ENCODE data around the gene ZNF423.

Gene ZNF423

DNA sequence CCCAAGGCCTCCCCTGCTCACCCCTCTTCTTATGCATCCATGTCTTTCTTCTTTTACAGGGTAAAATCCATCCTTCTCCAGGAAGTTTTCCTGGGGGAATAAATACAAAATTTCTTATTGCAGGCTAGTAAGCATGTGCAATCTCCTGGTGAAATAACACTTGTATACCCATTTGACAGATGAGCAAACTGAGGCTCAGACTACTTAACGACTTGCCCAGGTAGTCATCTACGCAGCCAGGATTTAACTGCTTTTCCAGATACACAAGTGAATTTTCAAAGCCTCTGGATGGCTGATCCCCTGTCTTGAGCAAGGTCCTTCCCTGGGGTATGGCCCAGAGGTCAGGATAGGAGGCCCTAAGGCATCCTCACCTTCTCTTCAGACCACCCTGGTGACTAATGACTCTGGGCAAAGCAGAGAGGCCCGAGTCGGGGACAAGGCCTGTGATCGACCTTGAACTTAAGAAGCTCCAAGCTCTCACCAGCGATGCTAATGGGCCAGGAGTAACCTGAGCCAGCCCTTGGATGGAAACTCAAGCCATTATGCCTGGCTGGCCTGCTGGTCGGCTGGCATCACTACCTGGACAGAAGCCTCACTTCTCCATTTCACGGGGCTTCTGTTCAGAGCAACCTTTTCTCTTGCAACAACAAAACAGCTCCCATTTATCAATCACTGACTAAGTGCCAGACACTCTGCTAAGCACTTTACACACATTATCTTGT is 33.1 kb downstream of the ZNF423 start:
- DNase-seq = no peak

DNA sequence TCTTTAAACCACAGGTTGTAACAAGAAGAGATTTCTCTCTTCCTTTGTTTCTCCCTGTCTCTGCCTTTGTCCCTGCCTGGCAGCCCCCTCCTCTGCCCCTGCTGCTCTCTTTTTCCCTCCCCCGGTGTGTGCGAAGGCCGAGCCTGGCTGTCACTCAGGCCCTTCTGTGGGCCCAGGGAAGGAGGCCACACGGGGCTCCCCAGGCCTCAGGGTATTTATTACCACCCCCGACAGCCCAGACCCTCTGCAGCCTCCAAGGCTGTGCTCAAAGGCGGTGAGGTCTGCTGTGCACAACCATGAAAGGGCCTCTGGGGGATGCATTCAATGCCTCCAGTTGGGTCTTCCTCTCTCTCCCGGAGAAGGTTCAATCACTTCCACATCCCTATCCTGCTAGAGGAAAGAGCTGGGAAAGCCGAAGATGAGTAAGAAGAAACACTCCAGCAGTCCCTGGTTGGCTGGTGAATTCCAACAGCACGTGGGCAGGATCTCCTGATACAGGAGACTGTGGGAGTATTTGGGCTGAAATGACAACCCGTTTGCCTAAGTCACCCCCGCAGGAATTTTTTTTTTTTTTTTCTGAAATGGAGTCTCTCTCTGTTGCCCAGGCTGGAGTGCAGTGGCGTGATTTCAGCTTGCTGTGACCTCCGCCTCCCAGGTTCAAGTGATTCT is 34.2 kb downstream of the ZNF423 start:
- DNase-seq = no peak

DNA sequence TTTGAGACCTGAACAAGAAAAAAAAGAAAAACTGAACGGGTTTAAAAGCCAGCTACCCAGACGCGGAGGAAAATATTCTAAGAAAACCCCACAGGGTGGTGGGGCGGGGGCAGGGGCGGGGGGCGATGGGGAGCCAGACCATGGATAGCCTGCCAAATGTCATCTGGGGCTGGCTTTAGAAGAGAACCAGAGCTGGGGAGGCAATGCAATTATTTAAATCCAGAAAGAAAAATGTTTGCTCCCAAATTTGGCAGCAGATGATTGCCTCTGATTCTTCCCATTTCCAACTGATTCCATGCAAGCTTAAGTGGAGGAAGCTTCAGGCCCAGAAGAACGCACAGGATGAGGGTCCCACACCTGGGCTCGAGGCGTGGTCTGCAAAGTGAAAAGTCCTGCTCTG is 34.8 kb downstream of the ZNF423 start:
- DNase-seq = no peak

DNA sequence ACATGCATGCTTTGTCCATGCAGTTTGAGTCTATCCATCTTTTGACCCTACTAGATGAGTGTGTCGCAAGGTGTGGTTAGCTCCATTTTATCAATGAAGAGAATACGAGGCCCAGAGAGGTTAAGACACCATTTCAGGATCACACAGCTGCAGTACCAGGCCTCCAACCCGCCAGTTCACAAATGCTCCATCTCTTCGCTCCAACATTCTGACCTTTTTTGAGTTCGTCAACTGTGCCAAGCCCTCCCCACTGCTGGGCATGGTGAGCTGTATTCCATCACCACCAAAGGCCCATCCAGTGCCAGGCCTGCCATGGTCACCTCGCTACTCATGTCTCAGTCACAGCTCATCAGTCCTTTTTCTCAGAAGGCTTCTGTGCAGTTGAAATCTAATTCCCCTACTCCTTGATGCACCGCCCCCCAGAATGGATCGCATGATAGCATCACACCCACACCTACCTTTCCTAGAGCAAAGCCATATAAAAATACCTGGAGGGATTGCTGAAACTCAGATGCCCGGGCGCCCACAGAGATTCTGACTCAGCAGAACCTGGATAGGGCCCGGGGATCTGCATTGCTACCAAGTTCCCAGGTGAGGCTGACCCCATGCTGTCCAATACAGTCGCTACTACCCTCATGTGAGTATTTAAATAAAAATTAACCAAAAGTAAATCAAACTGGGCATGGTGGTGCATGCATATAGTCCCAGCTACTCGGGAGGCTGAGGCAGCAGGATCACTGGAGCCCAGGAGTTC is 38.0 kb downstream of the ZNF423 start:
- DNase-seq = no peak

DNA sequence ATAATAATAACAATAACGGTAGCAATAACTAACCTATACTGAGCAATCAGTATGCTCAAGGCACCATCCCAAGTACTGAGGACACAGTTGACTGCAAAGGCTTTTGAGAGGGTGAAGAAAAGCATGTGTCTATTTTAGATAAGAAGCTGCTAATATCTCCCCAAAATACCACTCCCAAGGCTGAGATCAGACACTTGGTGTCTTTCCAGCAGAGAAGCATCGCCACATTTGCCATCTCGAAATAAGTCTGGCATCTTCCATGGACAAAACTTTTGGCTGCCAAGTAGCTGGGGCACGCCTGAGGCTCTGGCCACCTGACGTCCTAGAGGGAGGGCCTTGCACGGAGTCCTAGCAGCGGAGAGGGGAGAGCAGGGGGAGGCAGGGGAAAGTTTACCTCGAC is 39.0 kb downstream of the ZNF423 start:
- no peak for DNase-seq

DNA sequence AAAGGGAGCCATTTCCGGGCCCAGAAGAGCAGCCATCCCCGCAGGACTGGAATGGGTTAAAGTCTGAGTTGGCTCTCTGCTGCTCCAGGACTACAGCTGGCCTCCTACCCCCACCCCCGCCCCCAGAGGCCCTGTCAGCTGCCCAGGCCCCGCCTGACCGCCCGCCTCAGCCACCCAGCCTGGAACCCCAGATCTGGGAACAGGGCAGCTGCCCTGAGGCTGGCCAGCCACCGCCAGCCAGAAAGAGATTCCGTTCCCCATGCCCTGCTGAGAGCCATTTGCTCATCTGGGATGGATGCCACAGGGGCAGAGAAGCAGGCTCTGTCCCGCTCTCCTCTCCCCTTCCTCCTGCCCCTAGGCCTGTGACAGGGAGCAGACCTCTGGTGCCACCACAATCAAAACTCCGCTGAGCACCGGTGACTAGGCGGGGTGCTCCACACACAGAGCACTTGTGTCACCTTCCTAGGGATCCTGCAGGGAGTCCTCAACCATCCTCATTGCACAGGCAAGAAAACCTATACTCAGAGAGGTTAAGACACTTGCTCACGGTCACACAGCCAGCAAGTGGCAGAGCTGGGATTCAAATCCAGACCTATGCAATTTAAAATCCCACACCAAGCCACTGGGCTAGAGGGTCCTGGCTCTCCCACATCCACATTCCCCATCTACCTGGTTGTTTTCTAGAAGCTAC is 44.1 kb downstream of the ZNF423 start:
- no peak for DNase-seq

DNA sequence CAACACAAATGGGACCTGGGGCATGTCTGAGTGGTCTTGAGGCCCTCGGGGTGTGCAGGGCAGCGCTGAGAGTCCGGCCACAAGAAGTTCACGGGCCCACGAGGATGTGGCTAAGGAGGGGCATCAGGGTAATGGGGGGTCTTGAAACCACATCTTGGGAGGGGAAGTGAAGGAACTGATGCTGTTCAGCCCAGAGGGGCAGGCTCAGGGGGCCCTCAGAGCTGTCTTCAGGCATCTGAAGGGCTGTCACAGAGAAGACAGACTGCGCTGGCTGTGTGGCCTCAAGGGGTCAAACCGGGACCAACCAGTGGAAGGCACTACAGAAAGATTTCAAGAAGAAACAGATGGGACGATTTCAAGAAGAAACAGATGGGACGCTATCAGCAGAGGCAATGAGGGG is 45.1 kb downstream of the ZNF423 start:
- no peak for DNase-seq

DNA sequence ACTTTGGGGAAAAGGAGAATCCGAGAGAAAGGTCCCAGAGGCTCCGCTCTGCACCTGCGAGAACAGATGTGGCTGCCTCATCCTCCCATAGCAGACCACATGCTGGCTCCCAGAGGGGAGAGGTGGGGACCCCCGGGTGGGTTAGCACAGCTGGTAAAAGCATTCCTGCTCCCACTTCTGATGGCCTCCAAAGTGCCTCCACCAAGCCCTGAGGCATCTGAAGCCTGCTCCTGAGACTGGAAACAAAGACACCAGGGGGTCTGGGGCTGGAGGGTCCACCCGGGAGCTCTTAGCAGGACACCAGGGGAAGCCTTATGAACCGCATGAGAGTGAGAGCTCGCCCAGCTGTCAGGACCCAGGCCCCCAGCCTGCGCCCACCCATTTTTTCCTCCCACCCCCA is 46.4 kb downstream of the ZNF423 start:
- DNase-seq = no peak

DNA sequence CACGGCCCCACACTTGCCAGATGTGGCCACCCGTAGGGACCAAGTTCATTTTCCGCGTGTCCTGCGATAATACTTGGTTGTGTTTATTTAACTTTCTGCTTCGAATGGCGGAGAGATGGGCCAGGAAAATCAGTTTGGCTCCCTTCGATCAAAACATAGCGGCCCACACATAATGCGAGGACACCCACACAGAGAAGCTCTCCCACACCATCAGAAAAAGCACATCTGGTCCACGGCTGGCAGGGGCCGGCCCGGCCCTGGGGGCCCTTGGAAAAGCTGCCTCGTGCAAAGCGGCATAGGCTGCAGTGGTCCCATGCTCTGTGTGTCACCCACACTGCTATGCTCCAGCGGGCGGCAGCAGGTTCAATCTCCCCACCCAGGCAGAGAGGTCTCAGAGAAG is 46.9 kb downstream of the ZNF423 start:
- no peak for DNase-seq

DNA sequence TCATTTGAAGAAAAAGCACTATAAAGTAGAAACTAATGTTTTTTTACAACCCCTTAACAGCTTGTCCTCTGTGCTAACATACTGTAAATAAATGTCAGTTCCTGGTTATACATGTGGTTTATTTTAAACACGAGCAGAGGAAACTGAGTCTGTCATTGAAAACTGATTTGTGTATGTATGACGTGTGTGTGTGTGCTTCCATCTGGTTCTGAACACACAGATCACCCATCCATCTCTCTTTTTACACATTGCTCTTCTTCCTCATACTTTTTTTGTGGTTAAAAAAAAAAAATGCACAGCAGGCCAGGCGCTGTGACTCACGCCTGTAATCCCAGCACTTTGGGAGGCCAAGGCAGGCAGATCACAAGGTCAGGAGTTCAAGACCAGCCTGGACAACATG is 49.5 kb downstream of the ZNF423 start:
- DNase-seq = no peak

DNA sequence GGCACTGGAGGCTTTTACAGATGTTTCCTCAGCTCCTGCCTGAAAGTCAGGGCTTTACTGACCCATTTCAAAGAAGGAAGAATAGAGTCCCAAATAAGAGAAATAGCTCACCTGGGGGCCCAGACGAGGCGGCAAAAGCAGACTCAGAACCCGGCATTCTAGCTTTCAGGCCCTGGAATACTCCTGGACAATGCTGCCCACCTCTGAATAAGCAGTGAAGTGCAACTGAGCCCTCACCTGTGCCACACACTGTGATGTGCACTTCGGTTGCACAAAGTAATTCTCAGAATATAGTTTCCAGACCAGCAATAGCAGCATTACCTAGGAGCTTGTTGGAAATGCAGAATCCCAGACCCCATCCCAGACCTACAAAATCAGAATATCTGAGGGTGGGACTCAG is 54.6 kb downstream of the ZNF423 start:
- DNase-seq = no peak

DNA sequence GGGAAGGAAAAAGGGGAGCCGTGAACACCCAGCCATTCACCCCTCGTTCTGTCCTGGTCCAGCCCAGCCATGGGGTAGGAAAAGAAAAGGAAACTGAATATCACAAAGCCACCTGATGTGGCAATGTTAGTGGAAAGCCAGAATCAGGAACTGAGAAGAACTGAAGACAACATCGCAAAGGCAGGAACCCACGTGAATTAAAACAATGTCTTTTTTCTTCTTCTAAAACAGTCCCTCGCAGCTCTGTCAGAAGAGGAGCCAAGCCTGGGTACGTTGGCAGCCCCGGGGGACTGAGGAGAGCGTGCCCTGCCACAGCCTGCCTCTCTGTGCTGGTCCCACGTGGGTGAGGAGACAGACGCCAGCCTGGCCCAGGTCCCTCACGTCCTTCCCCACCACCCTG is 55.0 kb downstream of the ZNF423 start:
- DNase-seq = no peak

DNA sequence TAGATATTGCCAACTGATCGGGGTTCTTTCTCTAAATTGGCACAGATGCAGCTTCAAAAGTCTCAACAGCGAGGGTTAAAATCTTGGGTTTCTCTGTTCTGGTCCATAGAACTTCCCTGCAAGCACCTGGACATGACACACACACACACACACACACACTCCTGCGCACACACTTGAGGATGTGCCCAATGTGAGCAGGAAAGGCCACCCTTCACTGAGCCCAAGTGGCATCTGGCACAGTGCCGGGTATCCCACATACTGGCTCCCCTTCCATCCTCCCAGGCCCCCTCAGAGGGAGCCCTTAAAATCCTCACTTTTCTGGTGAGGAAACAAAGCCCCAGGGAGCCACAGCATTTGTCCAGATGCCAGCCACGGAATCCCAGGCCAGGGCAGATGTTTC is 55.5 kb downstream of the ZNF423 start:
- DNase-seq = no peak

DNA sequence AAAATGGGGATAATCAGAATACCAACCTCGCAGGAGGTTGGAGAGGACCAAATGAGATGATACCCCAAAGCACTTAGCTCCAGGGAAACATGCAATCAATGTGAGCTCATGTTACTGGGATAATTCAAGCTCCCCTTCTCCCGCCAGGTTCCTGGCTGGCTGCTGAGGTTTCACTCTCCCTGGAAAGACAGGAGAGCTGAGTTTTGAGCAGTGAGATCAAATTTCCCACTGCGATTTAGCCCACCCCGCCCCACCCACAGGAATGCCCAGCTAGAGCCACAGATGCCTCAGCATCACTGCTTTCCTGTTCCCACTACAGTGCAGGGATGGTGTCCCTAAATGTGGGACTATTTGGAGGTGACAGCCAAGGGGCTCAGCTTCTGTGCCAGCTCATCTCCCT is 56.7 kb downstream of the ZNF423 start:
- DNase-seq = no peak

DNA sequence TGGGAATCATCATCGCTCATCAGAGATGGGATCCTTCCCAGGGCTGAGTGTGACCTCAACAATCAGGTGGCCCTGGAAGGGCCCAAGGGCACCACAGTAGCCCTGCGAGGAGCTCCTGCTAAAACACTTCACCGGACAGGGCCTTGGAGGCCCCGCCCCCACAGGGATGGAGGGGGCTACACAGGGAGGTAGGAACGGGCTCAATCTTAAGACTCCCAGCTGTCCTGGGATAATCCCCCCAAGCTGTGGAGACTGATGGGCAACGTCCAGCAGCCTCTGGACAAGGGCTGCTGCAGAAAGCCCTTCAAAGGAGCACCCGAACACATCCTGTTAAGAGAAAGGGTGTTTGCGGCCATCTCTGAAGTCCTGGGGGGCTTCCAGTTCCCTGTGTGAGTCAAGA is 60.4 kb downstream of the ZNF423 start:
- DNase-seq = no peak

DNA sequence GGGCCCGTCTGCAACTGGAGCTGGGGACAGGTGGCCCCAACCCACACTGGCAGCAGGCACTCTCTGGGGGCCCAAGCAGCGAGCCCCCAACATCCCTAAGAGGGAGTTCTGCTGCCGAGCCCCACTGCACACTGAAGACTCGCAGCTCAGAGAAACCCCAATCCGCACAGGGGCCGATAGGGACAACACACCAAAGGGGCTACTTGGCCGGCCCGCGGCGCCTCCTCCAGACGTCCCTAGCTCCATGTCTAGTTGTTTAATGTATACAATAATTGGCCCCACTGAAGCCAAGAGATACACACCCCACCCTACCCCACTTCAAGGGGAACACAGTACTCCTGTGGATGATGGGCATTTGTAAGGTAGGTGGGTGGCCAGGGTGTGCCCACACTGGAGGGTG is 62.7 kb downstream of the ZNF423 start:
- no peak for DNase-seq

DNA sequence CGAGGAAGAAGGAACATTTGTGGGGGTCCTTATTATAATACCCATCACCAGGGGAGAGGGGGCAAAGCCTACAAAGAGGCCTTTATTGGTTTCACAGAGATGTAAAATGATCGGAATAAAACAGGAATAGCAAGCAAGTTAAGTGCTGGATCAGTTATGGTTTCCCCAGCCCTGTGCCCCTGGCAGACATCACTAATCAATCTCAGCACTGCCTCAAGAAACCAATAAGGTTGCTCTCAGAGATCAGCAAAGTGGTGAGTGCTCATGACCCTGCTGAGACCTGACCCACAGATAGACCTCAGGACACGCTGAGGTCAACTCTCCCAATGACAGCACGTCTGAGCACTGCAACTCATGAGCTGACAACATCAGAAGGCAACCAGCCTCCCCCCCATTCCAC is 66.3 kb downstream of the ZNF423 start:
- DNase-seq = no peak

DNA sequence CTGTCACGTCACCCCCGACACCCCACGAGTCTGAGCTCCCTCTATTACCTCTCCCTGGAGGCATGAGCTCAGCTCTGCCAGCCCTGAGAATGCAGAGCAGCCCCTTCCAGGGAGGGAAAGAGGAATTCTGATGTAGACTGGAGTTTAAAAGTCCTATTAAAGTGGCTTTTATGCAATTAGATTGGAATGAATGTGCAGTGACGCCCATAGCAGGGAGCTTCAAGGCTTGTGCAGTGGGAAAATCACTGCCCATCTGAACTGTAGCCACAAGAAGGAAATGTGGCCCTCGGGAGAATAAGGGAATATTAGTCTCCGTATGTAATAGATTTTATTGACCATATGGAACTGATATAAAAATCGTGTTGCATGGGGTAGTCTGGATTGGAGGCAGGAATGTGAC is 66.9 kb downstream of the ZNF423 start:
- no peak for DNase-seq

DNA sequence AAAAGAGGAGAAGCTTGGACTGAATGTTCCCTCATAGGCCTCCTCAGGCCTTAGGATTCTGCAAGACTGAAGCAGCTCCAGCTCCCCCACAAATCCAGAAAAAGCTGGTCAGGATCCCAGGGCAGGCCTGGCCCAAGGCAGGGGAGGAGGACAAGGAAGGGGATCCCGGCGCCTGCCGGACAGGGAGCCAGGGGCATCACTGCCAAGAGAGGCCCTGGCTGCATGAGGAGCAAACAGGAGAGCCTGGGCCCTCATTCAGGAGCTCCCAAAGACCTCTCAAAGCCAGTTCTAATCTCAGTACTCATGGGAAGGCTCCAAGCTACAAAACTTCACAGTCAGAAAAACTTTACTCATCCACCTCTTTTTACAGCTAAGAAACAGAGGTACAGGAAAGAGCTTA is 67.3 kb downstream of the ZNF423 start:
- no peak for DNase-seq

DNA sequence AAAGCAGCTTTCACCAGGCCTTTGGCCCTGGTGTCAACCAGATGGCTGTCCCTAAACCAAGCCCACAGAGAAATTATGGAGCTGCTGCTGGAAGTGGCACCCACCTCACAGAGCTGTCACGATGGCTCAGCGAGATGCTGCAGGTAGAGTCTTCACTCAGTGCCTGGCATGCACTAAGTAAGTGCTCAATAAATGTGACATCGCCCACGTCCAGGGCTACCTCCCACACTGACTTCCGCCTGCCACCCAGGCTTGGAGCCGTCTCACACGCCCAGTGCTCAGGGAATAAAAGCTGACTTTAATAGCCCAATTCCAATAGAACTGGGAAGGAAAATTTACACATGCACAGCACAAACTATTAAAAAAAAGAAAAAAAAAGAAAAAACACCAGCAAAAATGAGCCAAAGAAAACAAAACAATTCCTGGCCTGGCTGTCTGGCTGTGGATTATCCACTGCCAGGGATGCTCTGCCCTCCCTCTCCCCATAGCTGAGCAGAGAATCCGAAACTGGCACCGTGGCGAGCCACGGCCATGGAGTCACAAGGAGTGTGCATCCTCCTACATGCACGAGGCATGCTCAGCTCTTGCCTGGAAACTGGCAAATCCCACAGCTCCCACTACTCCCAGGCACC is 68.9 kb downstream of the ZNF423 start:
- DNase-seq = no peak

DNA sequence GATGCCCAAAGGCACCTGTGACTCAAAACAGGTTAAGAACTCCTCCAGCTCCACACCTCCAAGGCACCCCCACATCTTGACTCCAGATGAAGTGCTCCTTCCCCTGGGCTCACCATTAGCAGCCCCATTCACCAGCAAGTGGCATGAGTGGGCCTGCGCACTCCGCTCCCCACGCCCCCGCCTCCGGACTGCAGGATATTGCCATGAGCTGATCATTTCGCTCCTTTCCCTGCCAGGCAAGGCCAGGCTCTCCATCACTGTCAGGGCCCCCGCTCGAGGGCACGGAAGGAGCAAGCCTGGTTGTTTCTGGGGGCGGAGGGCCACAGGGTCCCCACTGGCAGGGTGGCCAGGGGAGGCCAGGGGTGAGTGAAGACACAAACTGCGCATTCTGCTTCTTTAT is 69.9 kb downstream of the ZNF423 start:
- DNase-seq = no peak

DNA sequence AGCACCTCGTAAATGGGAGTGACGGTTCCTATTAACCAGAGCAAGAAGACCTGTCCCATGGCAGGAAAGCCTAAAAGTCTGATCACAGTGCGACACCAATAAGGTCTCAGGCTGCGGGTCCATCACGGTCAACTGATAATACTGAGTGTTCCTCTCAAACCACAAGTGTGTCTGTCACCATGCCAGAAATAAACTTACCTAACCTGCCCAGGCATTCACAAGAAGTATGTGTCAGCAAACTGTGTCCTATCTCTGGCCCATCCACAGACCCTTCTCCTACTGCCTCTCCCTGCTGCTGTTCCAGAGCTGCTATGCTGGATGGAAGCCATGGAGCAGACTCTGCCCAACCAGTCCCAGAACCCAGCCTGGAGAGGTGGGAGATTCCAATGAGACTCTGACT is 73.5 kb downstream of the ZNF423 start:
- no peak for DNase-seq

DNA sequence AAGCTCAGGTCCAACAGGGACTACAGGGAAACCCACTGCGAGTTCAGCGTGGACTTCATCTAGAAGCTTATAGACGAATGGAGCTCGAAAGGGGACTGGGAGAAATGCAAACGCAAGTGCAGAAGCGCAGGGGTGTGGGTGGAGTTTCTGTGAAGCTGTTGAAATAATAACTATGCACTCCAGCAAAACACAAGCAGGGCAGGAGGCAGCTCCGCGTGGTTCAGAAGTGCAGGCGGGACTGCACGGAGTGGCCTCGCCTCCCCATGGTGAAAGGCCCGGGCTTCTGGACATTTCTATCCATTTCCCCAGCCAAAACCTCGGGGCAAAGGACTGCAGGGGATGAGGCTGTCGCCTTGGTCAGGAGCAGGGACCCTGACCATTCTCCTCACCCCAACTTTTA is 74.5 kb downstream of the ZNF423 start:
- no peak for DNase-seq

Data from stimulated activated CD4-positive, alpha-beta T cell treated with anti-CD3 and anti-CD28 coated beads, Interleukin-2, amount 100 ng/mL, for 24 hours (primary cell).